Loucy (cell line): ENCODE measurements around the gene ENPP1.

ENCODE experiments used
- CTCF ChIP-seq: fragments of 200-600 bp; sonication (generic); conservative IDR thresholded peaks from 2 replicates; pipeline ENCODE4 v1.5.1; 2014; ENCODE audit warnings: mild to moderate bottlenecking, antibody characterized with exemption, low read length
- EZH2phosphoT487 ChIP-seq: fragments of 200-600 bp; IDR thresholded peaks from 2 replicates; pipeline ENCODE4 v1.6.1; 2018; ENCODE audit warnings: antibody characterized with exemption, mild to moderate bottlenecking, moderate library complexity, borderline replicate concordance

DNA sequence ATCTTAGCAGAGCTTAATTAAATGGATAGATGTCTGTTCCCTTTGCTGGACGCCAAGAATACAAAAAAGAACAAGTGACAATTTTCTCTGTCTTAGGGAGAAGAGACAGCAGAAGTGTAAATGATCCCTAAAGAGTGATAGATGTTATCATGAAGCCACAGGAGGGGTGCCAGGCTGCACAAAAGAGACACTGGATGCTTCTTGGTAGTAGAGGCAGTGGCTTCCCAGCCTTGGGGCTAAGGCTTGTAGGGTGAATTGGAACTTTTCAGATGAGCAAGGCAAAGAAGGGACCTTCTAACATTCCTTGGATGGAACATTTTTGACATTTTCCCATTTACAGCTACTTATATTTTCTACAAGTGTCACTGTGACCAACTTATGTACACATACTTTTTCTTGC is 85.4 kb downstream of the ENPP1 start:
- TF ChIP-seq CTCF = no peak
- no peak for TF ChIP-seq EZH2phosphoT487
